Breast epithelium (tissue), 4 donors: Measurements from ENCODE around the gene RAB11FIP5. TPM values are rescaled to one million over a fixed set of nuclear protein-coding genes. Genes with fewer than 3 reads are reported as not detected.

Experiments used
- DNase-seq, 2 donors: peaks; one replicate each; pipeline ENCODE4 v3.0.0-alpha.2; 2019; ENCODE audit warnings: low spot score in 2 of 2
- H3K27ac ChIP-seq, 2 donors: fragments of 200-600 bp; sonication (generic) in 1 of 2; one replicate each; pipeline ENCODE4 v1.5.1; 2016 to 2019; ENCODE audit warnings: mild to moderate bottlenecking in 1 of 2
- H3K27me3 ChIP-seq, 2 donors: fragments of 200-600 bp; sonication (generic) in 1 of 2; one replicate each; pipeline versions ENCODE4 v1.5.1 to v1.6.0; 2017 to 2019; ENCODE audit warnings: control low read depth in 1 of 2, mild to moderate bottlenecking in 1 of 2
- H3K36me3 ChIP-seq: fragments of 200-600 bp; one replicate; pipeline ENCODE4 v1.5.1; 2019
- H3K4me1 ChIP-seq, 2 donors: fragments of 200-600 bp; sonication (generic); one replicate each; pipeline ENCODE4 v1.5.1; 2016 to 2019; ENCODE audit warnings: control low read depth in 1 of 2
- H3K4me3 ChIP-seq, 3 donors: fragments of 200-600 bp; sonication (generic); 1 replicate in 2 of 3; 2 replicates in 1 of 3; pipeline ENCODE4 v1.5.1; 2016 to 2019; ENCODE audit warnings: mild to moderate bottlenecking in 3 of 3, moderate library complexity in 2 of 3
- H3K9me3 ChIP-seq, 2 donors: fragments of 200-600 bp; sonication (generic) in 1 of 2; one replicate each; pipeline ENCODE4 v1.5.1; 2016 to 2019; ENCODE audit warnings: control low read depth in 1 of 2
- POLR2A ChIP-seq: fragments of 450-650 bp; IDR thresholded peaks from one replicate; pipeline ENCODE4 v1.6.1; 2016; ENCODE audit warnings: antibody characterized with exemption, mild to moderate bottlenecking, moderate library complexity
- POLR2AphosphoS5 ChIP-seq, 3 donors: sonication (generic); formaldehyde crosslinking; IDR thresholded peaks; one replicate each; pipeline ENCODE4 v1.6.1; 2017; ENCODE audit warnings: antibody characterized with exemption in 3 of 3
- intact Hi-C: fragments of 100-400 bp; cut with DNase I; formaldehyde crosslinking; loops from one replicate; pipeline ENCODE4 v1.15.1; 2023; ENCODE audit warnings: low total_unique reads
- total RNA-seq, 3 donors: library from RNA; depleted of rRNA; stranded (reverse); fragments of >200 nt; gene quantifications; one replicate each; pipeline ENCODE4 v1.1.0, GENCODE V29; 2016
- TF ChIP-seq, protein P1 (sequence below), 3 donors: fragments of 450-650 bp; IDR thresholded peaks; one replicate each; pipeline ENCODE4 v1.5.1; 2016 to 2017; ENCODE audit warnings: antibody characterized with exemption in 3 of 3, mild to moderate bottlenecking in 3 of 3, moderate library complexity in 3 of 3

RAB11FIP5 gene
- total RNA-seq, 3 donors from 2014 or later: 20.6 to 27.4 (median 26.5) TPM

DNA sequence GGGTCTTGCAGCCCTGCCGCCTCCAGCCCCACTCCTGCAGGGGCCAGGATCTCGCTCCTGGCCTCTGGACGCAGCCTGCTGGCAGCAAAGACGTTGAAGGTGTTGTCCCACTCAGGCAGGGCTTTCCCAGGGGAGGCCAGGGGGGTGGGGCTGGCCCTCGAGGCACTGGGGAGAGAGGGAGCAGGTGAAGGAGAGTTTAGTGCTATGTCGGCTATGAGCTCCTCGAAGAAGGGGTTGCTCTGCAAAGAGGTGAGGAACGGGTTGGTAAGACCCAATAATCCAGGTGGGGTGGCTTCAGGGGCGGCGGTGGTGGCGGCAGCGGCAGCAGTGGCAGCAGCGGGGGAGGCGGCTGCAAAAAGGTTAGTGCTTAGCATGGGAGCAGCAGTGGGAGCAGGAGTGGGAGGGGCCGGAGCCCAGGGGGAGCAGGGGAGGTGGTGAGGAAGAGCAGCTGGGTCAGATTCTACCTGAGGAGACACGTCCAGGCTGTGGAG is 31.5 kb downstream of the RAB11FIP5 start:
- H3K4me3 ChIP-seq: no peak overlapping the region
- intact Hi-C loops: loop anchor here (10.0 kb wide), 1 partner anchor 94 kb away; no protein-coding TSS in a partner anchor
- no peaks in the 10 kb centered on the region for H3K4me1 ChIP-seq
- H3K9me3 ChIP-seq: no peaks in the 10 kb centered on the region
- H3K36me3 ChIP-seq: no peaks in the 10 kb centered on the region
- no peaks in the 10 kb centered on the region for H3K27me3 ChIP-seq
- no peak for DNase-seq
- TF ChIP-seq POLR2AphosphoS5 (IDR thresholded peaks at IDR 0.05) (no peak), POLR2A (no peak)
- TF ChIP-seq, protein P1, sequence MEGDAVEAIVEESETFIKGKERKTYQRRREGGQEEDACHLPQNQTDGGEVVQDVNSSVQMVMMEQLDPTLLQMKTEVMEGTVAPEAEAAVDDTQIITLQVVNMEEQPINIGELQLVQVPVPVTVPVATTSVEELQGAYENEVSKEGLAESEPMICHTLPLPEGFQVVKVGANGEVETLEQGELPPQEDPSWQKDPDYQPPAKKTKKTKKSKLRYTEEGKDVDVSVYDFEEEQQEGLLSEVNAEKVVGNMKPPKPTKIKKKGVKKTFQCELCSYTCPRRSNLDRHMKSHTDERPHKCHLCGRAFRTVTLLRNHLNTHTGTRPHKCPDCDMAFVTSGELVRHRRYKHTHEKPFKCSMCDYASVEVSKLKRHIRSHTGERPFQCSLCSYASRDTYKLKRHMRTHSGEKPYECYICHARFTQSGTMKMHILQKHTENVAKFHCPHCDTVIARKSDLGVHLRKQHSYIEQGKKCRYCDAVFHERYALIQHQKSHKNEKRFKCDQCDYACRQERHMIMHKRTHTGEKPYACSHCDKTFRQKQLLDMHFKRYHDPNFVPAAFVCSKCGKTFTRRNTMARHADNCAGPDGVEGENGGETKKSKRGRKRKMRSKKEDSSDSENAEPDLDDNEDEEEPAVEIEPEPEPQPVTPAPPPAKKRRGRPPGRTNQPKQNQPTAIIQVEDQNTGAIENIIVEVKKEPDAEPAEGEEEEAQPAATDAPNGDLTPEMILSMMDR (IDR thresholded peaks at IDR 0.05): no peak
- no peak overlapping the region for H3K27ac ChIP-seq

DNA sequence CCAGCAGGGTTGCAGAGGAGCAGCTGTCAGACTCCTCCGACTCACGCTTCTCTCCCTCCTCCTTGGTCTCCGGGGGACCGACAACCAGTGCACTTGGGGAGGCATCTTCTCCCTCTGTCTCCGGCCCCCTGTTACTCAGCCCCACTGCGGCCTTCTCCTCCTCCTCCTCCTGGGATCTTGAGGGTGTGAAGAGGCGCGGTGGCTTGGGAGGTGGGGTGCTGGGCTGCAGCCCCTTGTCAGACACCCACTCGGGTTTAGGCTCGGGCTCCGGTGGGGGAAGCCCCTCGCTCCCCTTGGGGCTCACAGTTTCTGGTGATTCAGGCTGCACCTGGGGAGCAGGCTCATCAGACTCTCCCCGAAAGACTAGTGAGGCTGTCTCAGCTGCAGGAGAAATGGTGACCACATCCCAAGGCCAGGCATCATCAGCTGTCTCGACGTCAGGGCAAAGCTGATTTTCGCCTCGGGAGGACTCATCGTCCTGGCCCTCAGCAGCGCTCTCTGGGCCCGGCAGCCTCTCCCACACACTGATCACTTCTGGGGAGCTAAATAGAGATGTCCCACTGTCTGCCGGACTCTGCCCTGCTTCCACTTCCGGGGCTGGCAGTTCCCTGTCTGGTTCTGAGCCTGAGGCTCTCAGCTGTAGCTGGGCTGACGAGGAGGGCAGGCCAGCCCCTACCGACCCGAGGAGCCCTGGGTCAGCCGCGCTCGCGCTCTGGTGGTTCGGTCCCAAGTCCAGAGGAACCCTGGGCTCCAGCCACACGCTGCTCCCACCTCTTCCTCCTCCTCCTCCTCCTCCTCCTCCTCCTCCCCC is 32.2 kb downstream of the RAB11FIP5 start:
- Histone ChIP-seq H3K4me3 (no peak overlapping the region), H3K9me3 (no peaks in the 10 kb centered on the region), H3K4me1 (no peaks in the 10 kb centered on the region), H3K27me3 (no peaks in the 10 kb centered on the region), H3K36me3 (no peaks in the 10 kb centered on the region), H3K27ac (no peak overlapping the region)
- intact Hi-C loops: loop anchor here (10.0 kb wide), 1 partner anchor 94 kb away; no protein-coding TSS in a partner anchor
- no peak for DNase-seq
- no peak for TF ChIP-seq POLR2AphosphoS5 (IDR thresholded peaks at IDR 0.05)
- no peak for TF ChIP-seq POLR2A
- TF ChIP-seq, protein P1 (IDR thresholded peaks at IDR 0.05): no peak

DNA sequence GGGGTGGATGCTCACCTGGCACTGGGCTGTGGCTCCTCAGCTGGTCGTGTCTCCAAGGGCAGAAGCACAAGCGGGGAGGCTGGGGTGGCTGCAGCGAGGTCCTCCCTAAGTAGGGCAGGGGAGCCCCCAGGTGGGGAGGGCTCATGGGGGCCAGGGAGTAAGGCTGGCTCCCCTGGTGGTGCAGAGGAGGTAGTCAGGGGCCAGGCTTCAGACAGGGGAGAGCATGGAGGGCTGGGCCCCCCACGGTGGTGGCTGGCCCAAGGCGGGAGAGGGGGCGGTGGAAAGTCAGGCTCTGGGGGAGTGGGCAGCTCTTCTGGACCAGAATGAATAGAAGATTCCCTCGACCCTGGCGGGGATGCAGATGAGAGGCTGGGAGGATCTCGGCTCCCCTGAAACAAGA is 33.1 kb downstream of the RAB11FIP5 start:
- Histone ChIP-seq H3K27me3 (no peaks in the 10 kb centered on the region), H3K4me1 (no peaks in the 10 kb centered on the region), H3K4me3 (no peak overlapping the region), H3K9me3 (no peaks in the 10 kb centered on the region), H3K27ac (no peak overlapping the region), H3K36me3 (no peaks in the 10 kb centered on the region)
- no peak for DNase-seq
- intact Hi-C loops: loop anchor here (10.0 kb wide), 1 partner anchor 95 kb away; no protein-coding TSS in a partner anchor
- TF ChIP-seq POLR2AphosphoS5 (IDR thresholded peaks at IDR 0.05): no peak
- TF ChIP-seq POLR2A: no peak
- TF ChIP-seq, protein P1 (IDR thresholded peaks at IDR 0.05): no peak

DNA sequence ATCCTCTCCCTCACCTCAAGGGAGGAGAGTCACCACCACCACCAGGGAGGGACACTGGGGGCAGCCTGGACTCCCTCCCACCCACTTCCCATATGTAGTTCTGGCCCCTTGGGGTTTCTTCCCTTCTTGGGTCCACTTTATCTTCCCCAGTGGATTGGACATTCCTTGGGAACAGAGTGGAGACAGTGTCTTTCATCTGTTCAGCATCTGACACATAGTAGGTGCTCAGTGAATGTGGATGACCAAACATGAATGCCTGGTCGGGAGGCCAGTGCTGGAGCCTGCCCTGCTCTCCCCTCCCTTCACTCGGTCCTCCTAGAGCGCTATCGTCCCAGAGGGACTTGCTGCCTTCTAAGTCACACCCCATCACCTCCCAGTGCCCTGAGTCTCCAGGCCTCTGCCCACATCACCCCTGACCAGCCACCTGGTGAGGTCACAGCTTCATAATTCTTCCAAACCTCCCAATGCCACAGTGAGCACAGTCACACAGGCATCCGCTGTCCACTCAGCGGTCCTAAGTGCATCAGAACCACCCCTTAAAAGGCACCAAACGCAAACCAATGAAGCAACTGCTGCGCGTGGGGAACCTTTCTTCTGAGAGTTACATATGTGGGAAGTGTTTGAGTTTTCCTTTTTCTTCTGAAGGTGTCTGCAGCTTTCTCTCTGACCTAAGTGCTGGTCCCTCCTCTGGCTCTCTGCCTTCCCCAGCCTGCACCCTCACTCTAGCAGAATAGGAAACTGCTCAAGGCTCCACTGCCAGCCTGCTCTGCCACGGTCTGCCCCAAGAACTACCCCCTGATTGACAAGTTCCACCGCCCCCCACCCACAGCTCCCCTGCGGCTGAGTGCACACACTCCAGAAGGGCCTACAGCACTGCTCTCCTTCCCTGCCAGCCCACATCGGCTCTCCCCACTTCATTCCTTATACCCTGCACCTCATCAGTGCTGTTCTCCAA is 34.0 kb downstream of the RAB11FIP5 start:
- H3K36me3 ChIP-seq: no peaks in the 10 kb centered on the region
- intact Hi-C loops: no loop called here
- H3K27ac ChIP-seq: no peak overlapping the region
- TF ChIP-seq POLR2AphosphoS5 (IDR thresholded peaks at IDR 0.05) (no peak), POLR2A (no peak)
- TF ChIP-seq, protein P1 (IDR thresholded peaks at IDR 0.05): no peak
- H3K4me3 ChIP-seq: no peak overlapping the region
- no peaks in the 10 kb centered on the region for H3K9me3 ChIP-seq
- DNase-seq: no peak
- no peaks in the 10 kb centered on the region for H3K4me1 ChIP-seq
- no peaks in the 10 kb centered on the region for H3K27me3 ChIP-seq
